Rectal smooth muscle tissue (tissue), 1 donor: Measurements from ENCODE around the gene ACOT8.
A peak's percentile ranks its signal among the peaks of the same experiment; 100 is the strongest.
"Not testable (repeated sequence)": the region's sequence is repeated elsewhere in the genome, so short reads cannot be mapped to it uniquely, and the experiment has no call there.

Experiments used
- H3K27ac ChIP-seq: one replicate; pipeline ENCODE4 v1.7.0; 2013; ENCODE audit warnings: low read depth, low read length, inconsistent platforms
- H3K27me3 ChIP-seq: one replicate; pipeline ENCODE4 v1.7.0; 2013; ENCODE audit warnings: low read length; ENCODE audit not compliant: control insufficient read depth, insufficient read depth
- H3K36me3 ChIP-seq: one replicate; pipeline ENCODE4 v1.7.0; 2013; ENCODE audit warnings: low read length; ENCODE audit not compliant: control insufficient read depth, insufficient read depth
- H3K4me1 ChIP-seq: one replicate; pipeline ENCODE4 v1.7.0; 2013; ENCODE audit warnings: low read length; ENCODE audit not compliant: control insufficient read depth, insufficient read depth
- H3K4me3 ChIP-seq: one replicate; pipeline ENCODE4 v1.7.0; 2013; ENCODE audit warnings: low read length
- H3K9ac ChIP-seq: one replicate; pipeline ENCODE4 v1.7.0; 2013; ENCODE audit warnings: low read length

The ACOT8 gene

GRCh38 chr20:45880988-45881788, 24.0 kb upstream of the ACOT8 start, which contains the start of gene ZSWIM1:
TSS of gene ZSWIM1 (plus strand) at chr20:45881227. CDS start at chr20:45882593, 1,366 bp downstream.
- peaks cover 6% of the 10 kb centered on the region for H3K4me1 ChIP-seq

DNA sequence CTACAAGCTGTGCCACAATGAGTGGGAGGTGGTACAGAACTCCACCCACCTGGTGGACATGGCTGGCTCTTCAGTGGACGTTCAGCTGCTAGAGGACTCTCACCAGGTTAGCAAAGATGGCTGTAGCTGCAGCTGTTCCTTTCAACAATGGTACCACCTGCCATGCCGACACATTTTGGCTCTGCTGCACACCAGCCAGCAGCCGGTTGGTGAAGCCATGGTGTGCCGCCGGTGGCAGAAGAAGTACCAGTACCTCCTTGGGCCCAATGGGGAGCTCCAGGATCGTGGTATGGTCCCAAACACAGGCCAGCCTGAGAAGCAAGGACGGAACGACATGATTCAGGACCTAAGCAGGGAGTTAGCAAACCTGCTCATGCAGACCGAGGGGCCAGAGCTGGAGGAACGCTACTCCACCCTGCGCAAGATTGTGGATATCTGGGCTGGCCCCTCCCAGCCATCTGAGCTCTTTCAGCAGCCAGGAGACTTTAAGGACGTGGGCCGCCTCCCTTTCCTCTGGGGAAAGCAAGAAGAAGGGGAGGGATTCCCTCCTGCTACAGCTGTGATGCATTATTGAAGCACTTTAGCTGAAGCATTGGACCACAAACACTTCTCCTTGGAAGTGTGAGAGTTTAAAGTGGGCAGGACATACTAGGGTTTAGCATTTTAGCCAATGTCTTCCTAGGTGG, 21.0 kb upstream of the ACOT8 start:
- Histone ChIP-seq H3K9ac (no peak overlapping the region), H3K4me3 (no peak overlapping the region), H3K4me1 (peaks cover 6% of the 10 kb centered on the region), H3K36me3 (peaks cover 9% of the 10 kb centered on the region), H3K27ac (no peak overlapping the region), H3K27me3 (no peaks in the 10 kb centered on the region)

More at GRCh38 chr20:45880988-45881788, 24.0 kb upstream of the ACOT8 start, which contains the start of gene ZSWIM1:
- Histone ChIP-seq H3K27ac (peak within 1 kb of the TSS; percentile 92), H3K36me3 (peaks cover 14% of the 10 kb centered on the region), H3K27me3 (no peaks in the 10 kb centered on the region), H3K9ac (peak within 1 kb of the TSS; percentile 96), H3K4me3 (peak within 1 kb of the TSS; percentile 97)

- no peak overlapping the region for H3K4me3 ChIP-seq
- H3K4me1 ChIP-seq, result no peaks in the 10 kb centered on the region
- H3K27me3 ChIP-seq, result no peaks in the 10 kb centered on the region
- H3K27ac ChIP-seq, result no peak overlapping the region
- peaks cover 9% of the 10 kb centered on the region for H3K36me3 ChIP-seq
- no peak overlapping the region for H3K9ac ChIP-seq
These were observed 17.4 kb upstream of the ACOT8 start for GRCh38 chr20:45874576-45874975.

GRCh38 chr20:45874104-45874481, 16.9 kb upstream of the ACOT8 start:
- H3K36me3 ChIP-seq, H3K27me3 ChIP-seq, H3K4me3 ChIP-seq, H3K27ac ChIP-seq, H3K9ac ChIP-seq, H3K4me1 ChIP-seq: not testable (repeated sequence)

DNA sequence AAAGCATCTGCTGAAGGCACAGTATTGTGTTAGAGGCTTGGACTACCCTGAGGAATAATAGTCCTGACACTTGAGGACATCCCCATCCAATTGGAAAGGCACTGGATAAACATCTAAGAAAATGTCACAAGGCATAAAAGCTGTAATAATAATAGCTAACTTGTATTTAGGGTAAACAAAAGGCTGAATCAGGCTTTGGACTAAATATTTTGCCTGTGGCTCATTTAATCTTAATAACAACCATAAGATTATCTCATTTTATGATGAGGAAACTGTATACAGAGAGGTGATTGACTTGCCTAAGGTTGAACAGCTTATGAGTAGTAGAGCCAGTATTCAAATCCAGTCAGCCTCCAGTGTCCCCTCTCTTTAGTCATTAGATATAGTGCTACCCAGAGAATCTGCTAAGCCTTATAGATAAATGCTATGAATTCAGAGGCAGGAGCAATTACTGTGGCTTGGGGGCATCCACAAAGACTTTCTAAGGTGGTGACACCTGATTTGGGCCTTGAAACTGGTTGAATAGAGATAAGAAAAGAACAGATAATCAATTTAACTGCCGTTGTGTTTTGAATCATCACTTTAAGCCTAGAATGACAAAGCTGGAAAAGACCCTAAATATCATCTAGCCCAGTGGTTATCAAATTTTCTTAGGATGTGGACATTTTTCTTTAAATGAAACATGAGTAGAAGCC, 16.4 kb upstream of the ACOT8 start:
- no peak overlapping the region for H3K27ac ChIP-seq
- no peak overlapping the region for H3K4me3 ChIP-seq
- no peak overlapping the region for H3K9ac ChIP-seq
- H3K36me3 ChIP-seq, result peaks cover 9% of the 10 kb centered on the region
- no peaks in the 10 kb centered on the region for H3K4me1 ChIP-seq
- no peaks in the 10 kb centered on the region for H3K27me3 ChIP-seq

DNA sequence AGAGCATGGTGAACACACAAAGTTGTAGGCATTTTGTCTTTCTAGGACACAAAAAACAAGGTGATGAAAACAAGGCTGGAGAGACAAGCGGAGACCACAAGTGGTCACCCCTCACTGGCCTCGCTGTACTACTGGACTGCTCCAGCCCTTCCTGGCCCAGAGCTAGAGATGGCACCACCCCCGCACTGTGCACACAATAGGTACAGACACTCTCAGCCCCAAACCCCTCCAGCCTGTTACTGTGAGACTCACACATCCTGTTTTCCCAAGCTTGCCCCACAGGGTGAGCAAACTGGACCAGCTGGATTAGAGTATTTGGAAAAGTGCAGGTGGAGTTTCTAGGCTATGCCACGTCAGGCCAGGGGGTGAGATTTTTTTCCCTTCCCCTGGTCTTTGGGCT, 15.4 kb upstream of the ACOT8 start:
- Histone ChIP-seq H3K9ac (no peak overlapping the region), H3K36me3 (peaks cover 3% of the 10 kb centered on the region)

GRCh38 chr20:45867819-45868176, 10.6 kb upstream of the ACOT8 start:
- Histone ChIP-seq H3K36me3 (no peaks in the 10 kb centered on the region), H3K4me3 (no peak overlapping the region), H3K4me1 (no peaks in the 10 kb centered on the region), H3K9ac (no peak overlapping the region), H3K27me3 (no peaks in the 10 kb centered on the region), H3K27ac (peak overlapping the region; percentile 32)

More for the DNA sequence above, 15.4 kb upstream of the ACOT8 start:
- no peak overlapping the region for H3K4me3 ChIP-seq
- H3K4me1 ChIP-seq, result no peaks in the 10 kb centered on the region
- no peaks in the 10 kb centered on the region for H3K27me3 ChIP-seq
- no peak overlapping the region for H3K27ac ChIP-seq

GRCh38 chr20:45867136-45867818, 10.1 kb upstream of the ACOT8 start:
- H3K27ac ChIP-seq, result peak overlapping the region; percentile 32
- no peaks in the 10 kb centered on the region for H3K27me3 ChIP-seq
- H3K36me3 ChIP-seq, result no peaks in the 10 kb centered on the region
- H3K4me3 ChIP-seq, result no peak overlapping the region
- H3K9ac ChIP-seq, result no peak overlapping the region
- H3K4me1 ChIP-seq, result no peaks in the 10 kb centered on the region

GRCh38 chr20:45866454-45866853, 9.3 kb upstream of the ACOT8 start:
- Histone ChIP-seq H3K9ac (no peak overlapping the region), H3K4me3 (no peak overlapping the region), H3K27ac (no peak overlapping the region), H3K36me3 (no peaks in the 10 kb centered on the region), H3K4me1 (no peaks in the 10 kb centered on the region), H3K27me3 (no peaks in the 10 kb centered on the region)

- Histone ChIP-seq H3K9ac (no peak overlapping the region), H3K4me1 (no peaks in the 10 kb centered on the region), H3K27ac (no peak overlapping the region), H3K27me3 (no peaks in the 10 kb centered on the region), H3K36me3 (no peaks in the 10 kb centered on the region), H3K4me3 (no peak overlapping the region)
These were observed 6.6 kb upstream of the ACOT8 start for GRCh38 chr20:45863543-45864470.

GRCh38 chr20:45861221-45862075, 4.3 kb upstream of the ACOT8 start:
- Histone ChIP-seq H3K36me3 (no peaks in the 10 kb centered on the region), H3K4me1 (peaks cover 6% of the 10 kb centered on the region), H3K4me3 (no peak overlapping the region), H3K27ac (no peak overlapping the region), H3K9ac (no peak overlapping the region), H3K27me3 (no peaks in the 10 kb centered on the region)
